SIG-M5 treated with dmso at 0.1 percent for 504 hours (cell line): Measurements from ENCODE around the gene MPO.

ENCODE experiments used
- DNase-seq: peaks from one replicate; lab custom pipeline; 2025; ENCODE audit not compliant: unreplicated experiment; lab: John Stamatoyannopoulos, UW

MPO gene

DNA sequence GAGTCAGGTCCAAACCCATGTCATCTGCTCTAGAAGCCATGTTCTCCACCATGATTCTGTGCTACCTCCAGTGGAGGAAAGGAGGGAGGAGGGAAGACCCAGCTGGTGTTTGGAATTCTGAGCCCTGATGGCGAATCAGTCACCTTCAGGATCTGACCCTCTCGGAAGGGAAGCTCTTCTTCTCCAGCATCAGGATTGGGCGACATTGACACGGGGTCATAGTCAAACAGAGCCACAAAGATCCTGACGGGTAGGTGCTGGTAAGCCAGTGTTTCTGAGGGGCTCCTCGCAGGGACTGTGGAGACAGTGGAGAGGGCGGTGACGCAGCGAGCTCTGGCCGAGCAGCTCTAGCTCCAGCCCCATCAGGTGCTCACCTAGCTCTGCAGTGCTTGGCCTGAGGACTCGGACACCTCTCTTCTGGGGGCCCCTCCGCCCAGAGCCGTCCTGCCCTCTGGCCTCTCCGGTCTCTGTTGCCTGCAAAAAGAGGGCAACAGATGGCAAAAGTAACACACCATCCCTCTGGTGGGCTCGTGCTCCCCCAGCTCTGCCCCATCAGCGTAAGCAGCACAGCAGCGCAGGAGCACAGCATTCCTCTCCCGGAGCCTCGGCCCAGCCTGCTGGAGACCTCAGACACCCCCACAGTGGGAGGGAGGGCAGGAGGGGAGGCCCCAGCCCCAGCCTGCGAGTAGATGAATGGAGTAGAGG lies 26.9 kb upstream of the MPO start:
- DNase-seq, result no peak

DNA sequence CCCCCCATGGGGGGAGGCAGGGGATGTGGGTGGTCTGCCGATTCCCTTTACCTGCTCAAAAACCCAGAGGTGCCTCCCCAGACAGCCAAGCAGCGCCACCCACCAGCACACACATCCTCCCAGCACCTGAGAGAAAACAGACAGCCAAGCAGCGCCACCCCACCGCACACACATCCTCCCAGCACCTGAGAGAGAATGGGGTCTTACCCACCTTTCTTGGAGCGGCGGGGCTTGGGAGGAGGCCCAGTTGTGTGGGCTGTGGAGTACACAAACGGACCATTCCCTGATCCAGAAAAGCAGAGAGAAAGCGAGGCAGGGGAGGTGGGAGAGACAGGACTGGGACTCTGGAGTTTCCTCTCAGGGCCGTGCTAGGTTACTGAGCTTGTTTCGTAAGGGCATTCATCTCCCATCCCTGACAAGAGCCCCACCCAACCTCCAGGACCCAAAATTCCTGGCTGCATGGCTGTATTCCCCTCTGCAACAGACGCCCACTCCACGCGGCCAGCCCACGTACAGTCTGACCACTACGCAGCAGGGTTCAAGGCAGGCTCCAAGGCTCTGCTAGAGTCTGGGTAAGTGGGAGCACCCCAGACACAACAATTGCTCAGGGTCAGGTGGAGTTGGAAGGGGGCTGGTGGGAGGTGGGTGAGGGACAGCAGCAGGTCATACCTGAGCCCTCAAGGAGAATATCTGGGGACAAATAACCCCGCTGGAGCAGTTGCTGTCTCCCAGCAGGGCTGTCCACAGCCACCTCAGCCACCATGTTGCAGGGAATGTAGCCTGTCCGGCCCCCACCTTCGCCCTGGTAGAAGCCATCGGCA lies 25.6 kb upstream of the MPO start:
- no peak for DNase-seq

DNA sequence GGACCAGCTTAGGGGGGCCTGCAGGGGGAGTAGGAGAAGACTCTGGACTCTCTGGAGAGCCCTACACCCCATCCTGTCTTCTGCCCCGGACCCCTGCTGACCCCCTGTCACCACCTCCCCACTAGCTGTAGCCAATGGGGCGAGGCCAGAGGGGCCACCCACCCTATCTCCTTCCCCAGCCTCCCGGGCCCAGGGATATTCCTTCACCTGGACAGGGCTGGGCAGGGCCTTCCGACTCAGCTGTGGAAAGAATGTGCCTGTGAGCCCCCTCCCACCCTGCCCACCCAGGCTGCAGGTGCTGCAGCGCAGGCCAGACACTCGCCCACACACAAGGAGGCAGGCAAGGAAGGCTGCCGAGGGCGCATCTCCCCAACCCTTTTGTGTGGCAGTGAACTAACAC lies 24.9 kb upstream of the MPO start:
- DNase-seq, result no peak

DNA sequence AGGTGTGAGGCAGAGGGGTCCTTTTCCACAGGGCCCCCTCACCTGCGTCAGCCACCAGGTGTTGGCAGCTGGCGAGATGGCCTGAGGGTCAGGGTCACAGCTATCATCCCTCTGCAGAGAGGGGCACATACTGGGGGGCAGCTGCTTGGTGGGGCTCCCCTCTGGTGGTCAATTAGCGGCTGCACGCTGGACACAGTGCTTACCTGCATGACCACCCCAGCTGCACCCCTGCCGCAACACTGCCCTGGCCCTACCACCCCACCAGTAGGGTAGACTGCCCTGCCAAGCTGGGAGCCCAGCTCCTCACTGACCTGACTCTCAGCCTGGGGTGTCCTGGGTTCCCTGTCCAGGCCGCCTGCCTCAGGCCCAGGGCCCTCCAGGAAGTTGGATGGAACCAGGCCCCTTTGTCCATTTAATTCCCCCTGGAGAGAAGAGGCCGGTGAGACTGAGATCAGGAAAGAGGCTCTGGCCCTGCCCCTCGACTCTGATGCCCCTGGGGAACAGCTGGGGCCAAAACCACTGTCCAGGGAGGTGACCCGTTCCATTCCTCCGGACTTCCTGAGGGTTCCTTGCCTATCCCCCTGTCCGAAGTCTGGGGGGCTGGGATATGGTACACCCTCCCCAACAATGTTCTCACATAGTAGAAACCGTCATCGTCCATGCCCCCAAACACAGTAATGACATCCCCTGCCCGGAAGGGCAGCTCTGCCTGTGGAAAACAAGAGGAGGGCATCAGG lies 24.2 kb upstream of the MPO start:
- no peak for DNase-seq

DNA sequence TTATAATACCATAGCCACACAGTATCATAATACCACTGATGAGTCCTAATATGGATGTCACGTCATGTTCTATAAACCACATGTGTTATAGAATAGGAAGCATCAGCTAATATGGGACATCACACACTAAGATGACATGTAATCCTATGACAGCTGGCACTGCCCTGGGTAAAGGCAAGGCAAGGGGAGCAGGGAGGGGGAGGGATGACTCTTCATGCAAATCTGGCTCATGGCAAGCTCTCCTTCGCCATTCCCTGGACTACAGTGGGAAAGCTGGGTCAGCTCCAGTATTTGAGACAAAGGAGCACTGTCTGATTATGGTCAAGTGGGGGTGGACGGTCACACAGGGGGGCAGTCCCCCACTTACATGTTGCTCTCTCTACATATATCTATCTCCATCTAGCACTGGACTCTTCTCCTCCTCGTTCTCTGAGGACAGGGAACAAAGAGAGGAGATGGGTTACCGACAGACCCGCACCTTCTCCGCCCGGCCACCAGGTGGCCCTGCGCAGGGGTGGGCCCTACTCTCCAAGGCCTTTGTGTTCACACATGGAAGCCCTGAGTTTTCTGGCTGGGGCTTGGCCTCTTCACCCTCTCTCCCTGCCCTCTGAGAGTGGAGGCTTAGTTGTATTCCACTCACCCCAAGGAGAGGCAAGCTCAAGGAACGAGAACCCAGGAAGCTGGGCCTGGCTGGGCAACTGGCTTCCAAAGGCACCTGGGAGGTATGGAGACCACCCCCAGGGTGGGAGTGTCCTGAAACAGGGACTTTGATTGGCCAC lies 23.4 kb upstream of the MPO start:
- peak; percentile 88 for DNase-seq

DNA sequence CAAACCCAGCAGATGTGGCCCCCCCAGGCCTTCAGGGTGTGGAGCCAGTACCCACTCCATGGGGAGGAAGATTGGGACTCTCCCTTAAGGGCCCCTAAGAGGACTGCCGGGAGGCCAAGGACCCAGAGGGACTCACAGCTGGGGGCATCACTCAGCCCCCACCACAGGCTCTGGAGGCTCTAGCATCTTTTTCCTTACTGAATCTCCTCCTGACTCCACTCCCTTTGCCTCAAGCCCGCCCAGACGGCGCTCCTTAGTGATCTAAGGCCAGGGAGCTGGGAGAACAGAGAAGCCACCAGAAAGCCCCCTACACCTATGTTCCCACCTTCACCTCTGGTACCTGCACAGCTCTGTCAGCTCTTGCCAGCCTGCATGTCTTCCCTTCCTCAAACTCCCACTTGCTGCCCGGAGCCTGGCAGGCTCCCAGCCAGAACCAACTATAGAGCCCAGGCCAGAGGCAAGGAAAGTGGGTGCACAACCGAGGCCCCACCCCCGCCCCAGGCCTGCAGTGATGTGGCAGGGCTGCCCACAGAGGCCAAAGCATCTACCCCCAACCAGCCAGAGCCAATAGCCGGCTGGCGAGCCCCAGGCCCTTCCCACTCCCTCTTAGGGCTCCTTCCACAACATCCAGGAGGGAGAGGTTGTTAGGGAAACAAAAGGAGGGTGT lies 22.3 kb upstream of the MPO start:
- DNase-seq, result no peak

DNA sequence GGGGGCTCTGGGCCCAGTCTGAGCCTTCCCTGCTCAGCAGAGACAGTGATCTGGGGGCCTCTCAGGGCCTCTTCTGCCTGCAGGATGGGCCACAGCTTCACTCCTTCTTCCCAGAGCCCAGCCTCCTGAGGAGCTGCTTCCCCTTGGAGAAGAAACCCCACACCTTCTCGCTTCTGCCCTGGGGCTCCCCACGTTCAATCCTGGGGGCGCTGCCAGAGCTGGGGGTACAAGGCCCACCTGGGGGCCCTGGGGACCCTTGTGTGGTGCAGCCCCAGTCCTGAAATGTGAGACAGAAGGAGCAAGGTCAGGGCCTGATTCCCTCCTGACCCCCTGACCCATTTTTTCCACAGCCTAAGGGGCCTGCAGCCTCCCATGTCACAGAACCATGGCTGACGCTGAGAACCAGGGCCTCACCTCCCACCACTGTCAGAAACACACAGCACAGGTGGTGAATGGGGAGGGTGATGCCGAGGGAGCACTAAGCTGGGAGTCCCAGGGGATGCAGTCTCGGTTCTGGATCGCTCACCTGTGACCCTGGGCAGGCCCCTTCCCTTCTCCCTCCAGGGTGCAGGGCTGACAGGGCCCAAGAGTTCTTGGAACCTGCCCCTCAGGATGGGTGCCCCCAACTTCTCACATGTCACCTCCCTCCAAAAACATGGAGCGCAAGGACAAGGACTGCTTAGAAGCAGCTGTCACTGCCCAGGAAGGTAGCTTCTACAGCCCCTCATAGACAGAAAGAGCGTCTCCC lies 21.6 kb upstream of the MPO start:
- no peak for DNase-seq

DNA sequence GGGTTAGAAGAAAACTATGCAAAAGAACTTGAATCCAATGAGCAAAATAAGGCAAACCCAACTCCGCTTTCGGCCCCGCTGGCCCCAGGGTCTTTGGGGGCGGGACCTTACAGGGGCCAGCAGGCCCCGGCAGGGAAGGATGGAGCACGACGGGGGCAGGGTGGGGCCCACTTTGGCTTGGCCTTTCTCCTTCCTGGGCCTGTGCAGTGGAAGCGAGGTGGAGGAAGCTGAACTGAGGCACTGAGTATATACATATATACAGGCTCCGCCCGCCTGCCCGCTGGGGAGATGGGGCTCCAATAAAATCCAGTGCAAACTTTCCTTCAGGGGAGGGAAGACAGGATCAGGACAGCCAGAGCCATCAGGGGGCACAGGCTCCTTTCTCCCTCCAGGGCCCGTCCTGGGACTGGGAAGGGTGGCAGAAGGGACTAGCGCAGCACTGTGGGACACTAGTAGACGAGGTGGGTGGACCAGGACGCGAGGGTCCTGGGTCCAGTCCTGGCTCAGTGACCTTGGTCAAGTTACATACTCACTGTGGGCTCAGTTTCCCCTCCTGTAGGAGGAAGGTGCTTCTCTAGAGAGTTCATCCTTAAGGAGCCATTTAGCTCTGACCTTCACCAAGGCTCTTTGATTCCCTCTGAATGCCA lies 20.9 kb upstream of the MPO start:
- no peak for DNase-seq

DNA sequence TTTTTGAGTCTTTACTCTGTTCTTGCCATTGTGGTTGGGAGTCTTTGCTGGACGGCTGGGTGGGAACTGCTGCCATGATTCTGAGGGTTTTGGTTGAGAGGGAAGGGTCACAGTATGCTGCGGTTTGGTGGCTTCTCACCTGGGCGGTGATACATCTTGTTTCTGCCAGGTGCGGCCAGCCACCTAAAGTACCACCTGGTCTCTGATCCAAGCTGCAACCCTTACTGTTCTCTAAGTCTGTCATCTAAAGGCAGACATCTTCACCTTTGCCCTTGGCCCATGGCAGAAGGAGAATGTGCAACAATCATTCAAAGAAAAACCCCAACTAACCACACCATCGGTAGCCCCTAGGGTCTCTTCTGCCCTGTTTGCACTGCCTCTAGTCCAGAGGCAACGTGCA lies 19.6 kb upstream of the MPO start:
- DNase-seq, result no peak

DNA sequence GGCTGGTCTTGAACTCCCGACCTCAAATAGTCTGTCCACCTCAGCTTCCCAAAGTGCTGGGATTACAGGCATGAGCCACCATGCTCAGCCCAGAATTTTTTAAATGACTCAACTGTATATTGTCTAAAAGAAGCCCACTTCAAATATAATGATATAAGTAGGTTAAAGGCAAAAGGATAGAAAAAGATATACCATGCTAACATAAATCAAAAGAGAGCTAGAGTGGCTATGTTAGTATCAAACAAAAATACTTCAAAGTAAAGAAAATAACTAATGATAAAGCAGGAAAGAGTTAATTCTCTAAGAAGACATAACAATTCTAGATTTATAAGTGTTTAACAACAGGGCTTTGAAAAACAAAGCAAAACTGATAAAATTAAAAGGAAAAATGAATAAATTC lies 13.3 kb upstream of the MPO start:
- DNase-seq, result no peak

DNA sequence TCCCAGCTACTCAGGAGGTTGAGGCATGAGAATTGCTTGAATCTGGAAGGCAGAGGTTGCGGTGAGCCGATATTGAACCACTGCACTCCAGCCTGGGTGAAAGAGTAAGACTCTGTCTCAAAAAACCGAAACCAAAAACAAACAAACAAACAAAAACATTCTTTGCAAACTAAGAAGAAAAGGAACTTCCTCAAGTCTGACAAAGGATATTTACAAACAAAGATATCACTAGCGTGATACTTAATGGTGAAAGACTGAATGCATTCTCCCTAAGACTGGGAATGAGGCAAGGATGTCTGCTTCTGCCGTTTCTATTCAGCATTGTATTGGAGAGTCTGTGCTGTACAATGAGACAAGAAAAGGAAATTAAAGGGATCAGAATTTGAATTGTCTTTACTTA lies 10.5 kb upstream of the MPO start:
- no peak for DNase-seq

DNA sequence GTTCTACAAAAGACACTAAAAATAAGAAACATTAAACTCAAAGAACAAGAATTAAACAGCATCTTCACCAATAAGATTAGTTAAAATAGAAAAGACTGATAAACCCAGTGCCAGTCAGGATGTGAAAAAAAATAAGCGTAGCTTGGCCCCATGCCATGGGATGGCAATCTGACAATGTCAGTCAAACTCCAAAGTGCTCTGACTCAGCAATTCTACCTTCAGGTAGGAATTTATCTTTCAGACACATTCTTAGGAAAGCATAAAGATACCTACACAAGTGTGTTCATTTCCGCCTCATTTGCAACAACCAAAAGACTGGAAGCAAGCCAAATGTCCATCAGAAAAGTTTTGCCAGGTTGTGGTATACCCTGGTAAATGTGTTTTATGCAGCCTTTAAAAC lies 9.1 kb upstream of the MPO start:
- DNase-seq, result no peak

DNA sequence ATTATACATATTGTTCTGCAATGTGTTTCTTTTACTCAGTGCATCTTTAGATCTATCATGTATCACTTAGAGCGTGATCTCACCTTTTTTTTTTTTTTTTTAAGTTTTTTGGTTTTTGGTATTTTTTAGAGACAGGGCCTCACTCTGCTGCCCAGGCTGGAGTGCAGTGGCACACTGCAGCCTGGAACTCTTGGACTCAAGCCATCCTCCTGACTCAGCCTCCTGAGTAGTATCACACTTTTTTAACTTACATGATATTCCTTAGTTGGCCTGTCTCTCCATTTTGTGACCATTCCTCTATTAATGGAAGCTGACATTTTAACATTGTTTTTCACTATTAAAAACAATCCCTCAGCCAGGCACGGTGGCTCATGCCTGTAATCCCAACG lies 4.7 kb upstream of the MPO start:
- no peak for DNase-seq

DNA sequence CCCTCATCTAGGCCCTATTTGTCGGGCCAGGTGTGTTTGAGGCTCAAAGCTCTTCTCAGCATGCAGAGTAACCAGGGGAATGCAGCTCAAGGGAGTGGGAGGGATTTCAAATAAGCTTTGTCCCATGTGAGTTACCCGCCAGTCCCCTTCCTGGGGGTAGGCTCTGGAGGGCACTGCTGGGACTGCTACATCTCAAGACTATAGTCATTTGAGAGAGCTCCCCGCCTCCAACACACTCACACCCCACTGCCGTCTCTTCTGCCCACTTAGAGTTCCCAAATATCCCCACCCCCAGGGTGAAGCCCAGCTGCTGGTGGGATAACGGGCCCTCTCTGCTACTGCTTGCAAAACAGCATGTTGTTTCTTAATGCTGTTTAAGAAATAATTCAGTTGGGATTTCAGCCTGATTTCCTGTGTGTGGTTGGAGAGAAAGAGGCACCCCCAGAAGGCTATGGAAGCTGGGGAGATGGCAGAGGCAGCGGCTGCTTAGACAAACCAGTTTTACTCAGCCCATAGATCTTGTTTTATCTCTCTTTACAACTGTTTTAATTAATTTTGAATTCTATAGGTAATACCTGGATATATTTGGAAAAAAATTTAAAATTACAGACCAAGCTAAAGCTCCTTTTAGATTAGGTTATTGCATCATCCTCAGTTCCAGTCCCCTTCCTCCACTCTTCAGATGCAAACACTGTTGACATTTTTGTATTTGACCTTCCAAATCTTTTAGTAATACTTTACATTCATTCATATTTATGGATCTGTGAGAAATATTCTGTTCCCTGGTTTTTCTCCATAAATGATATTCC lies 4.1 kb upstream of the MPO start:
- peak; percentile 99 for DNase-seq

DNA sequence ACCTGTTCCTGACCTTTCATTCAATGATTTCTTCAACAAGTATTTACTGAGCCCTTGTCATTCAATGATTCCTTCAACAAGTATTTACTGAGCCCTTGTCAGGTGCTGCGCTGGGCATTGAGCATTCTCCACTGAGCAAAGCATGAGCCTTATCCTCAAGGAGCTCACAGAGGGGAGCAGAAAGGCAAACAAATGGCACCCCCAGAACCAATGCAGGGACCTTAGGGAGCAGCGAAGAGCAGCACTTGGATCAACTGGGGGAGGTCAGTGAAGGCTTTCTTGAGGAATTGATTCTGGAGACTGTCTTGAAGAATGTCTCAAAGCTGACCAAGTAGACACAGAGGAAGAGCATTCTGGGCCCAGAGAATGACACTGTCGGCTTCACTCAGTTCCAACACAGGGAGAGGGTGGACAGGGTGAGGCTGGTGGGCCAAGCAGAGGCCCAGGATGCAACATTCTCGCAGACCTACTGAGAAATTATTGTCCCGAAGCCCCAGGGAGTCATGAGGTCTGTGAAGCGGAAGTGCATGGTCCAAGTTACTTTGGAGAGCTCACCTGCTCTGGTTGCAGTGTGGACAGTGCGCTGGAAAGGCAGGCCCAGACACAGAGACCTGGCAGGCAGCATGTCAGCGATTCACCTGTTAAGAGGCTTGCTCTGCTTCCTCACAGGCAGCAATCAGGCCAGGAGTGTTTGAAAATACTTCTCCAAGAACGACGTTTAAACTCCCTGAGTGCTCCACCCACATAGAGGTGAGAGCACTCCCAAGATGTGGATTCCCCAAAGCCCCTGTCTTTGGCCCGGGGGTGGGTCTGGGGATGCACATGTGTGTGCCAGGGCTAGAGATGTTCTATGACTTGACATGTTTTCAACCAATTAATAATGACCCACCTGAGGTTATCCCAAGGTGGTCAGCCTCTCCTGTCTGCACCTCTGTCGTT lies 3.2 kb upstream of the MPO start:
- DNase-seq, result no peak

DNA sequence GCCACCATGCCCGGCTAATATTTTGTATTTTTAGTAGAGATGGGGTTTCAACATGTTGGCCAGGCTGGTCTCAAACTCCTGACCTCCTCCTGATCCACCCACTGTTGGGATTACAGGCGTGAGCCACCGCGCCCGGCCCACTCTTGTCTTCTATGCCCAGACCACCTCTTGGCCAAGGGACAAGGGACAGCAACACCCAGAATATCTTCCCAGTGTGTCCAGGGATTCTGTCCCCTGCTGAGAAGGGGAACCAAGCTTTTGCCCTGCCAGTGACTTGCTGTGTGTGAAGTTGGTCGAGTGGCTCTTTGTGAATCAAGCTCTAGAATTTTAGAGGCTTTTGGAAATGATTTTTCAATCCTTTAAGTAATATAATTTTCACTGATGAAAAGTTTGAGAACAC lies 1.7 kb upstream of the MPO start:
- no peak for DNase-seq

DNA sequence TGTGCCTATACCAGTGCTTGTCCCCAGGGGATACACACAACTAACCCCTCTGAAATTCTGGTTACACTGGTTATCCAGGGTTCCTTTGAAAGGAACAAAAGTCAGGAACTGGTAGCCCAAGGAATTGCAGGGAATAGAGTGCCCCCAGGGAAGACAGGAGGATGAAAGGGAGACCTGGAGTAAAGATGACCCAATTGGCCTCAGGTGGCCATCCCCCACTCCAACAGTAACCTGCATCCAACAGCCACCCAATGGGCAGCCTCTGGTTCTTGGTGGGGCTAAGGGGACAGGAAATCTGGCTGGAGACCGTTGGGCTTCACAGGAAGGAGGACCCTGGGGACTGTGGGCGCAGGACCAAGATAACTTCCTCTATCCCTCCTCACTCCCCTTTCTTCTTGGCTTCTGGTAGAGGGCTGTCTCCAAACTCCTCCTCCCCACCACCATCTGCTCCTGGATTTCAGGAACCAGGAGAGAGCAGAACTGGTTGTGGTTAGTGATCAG lies 826 bp upstream of the MPO start:
- peak; percentile 100 for DNase-seq
